ENCODE measurements around the gene PRSS56.
A peak's percentile ranks its signal among the peaks of the same experiment; 100 is the strongest.

Gene PRSS56

DNA sequence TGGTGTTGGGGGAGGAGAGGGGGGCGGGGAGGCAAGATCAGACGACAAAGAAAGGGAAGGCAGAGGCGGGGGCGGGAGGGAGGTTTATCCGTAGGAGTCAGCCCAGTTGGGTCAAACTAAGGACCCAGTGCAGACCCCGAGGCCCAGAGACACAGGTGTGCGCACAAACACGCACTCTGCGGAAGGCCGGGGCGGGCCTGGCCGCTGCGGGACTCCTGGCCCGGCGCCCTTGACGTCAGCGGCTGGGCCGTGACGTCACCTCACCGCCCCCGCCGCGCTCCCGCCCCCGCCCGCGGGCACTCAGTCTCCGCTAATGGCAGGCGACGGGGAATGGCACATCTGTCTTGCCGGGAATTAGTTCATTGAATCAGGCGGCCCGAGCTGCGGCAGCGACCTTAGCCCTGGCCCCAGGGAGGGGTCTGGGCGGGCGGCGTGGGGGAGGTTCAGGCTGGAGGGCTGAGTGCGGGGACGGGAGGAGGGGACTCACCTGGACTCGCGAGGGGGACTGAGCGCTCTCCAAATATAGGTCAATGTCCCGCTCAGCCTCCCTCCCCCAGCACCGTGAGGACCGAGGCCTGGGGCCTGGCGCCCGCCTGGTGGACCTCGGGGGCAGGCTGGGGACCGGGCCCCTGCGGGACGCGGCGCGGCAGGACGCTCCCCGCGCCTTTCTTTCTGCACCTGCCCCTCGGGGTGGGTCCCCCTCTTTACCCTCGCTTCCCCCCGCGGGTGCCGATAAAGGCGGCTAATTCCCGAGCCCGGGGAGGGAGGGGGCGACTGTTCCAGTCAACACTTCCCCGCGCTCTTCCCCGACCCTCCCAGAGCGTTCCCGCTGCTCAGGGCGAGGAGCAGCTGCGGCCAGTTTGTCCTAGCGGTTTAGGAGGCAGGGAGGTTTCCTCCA is 17.0 kb upstream of the PRSS56 start:
- Histone ChIP-seq H3K9ac (ENCODE audit: low read depth in 1 of 2, low read length in 2 of 2) (no peak overlapping the region), H3K4me1 (ENCODE audit: control insufficient read depth in 2 of 2, insufficient read depth in 2 of 2, low read length in 2 of 2) (no peaks in the 10 kb centered on the region), H3K27ac (ENCODE audit: low read depth in 2 of 2, low read length in 2 of 2) (no peak overlapping the region), H3K27me3 (ENCODE audit: control insufficient read depth in 2 of 2, insufficient read depth in 2 of 2, low read length in 2 of 2) (peaks cover 22 to 26% of the 10 kb centered on the region in 2 donors), H3K9me3 (ENCODE audit: control insufficient read depth in 2 of 2, low read length in 2 of 2) (no peaks in the 10 kb centered on the region), H3K36me3 (ENCODE audit: control insufficient read depth in 2 of 2, insufficient read depth in 2 of 2, low read length in 2 of 2) (no peaks in the 10 kb centered on the region), H3K4me3 (ENCODE audit: low read length in 2 of 2) (peak overlapping the region; percentile 9 to 38)

DNA sequence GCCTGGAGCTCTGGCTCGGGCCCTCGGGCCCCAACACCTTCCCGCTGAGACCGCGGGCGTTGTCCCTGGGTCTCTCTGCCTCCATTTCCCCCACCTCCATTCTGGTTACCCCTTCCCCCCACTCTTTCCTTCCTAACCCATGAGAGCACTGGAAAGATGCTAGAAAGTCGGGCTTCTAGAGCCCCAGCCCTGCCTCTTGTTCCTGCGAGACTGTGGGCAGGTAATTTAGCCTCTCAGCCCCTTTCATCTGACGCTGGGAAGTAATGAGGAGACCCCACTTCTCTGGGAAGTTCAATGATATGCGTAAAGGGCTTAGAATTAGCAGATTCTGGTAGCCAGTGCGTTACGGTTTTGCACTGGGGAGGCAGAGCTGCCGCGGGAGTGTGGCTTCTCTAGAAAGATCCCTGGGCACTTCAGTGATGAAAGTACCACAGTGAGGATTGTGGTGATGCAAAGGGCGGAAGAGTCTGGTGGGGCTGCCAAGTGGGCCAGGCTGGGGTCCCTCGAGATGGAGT is 16.3 kb upstream of the PRSS56 start:
- Histone ChIP-seq H3K27ac (ENCODE audit: low read depth in 2 of 2, low read length in 2 of 2) (no peak overlapping the region), H3K9me3 (ENCODE audit: control insufficient read depth in 2 of 2, low read length in 2 of 2) (no peaks in the 10 kb centered on the region), H3K36me3 (ENCODE audit: control insufficient read depth in 2 of 2, insufficient read depth in 2 of 2, low read length in 2 of 2) (no peaks in the 10 kb centered on the region), H3K4me1 (ENCODE audit: control insufficient read depth in 2 of 2, insufficient read depth in 2 of 2, low read length in 2 of 2) (no peaks in the 10 kb centered on the region), H3K4me3 (ENCODE audit: low read length in 2 of 2) (peak overlapping the region in 1 of 2 donors; percentile 9), H3K27me3 (ENCODE audit: control insufficient read depth in 2 of 2, insufficient read depth in 2 of 2, low read length in 2 of 2) (peaks cover 22 to 26% of the 10 kb centered on the region in 2 donors), H3K9ac (ENCODE audit: low read depth in 1 of 2, low read length in 2 of 2) (no peak overlapping the region)

GRCh38 chr2:232504438-232504837 is 15.8 kb upstream of the PRSS56 start:
- Histone ChIP-seq H3K27ac (ENCODE audit: low read depth in 2 of 2, low read length in 2 of 2) (no peak overlapping the region), H3K27me3 (ENCODE audit: control insufficient read depth in 2 of 2, insufficient read depth in 2 of 2, low read length in 2 of 2) (peaks cover 22 to 26% of the 10 kb centered on the region in 2 donors), H3K36me3 (ENCODE audit: control insufficient read depth in 2 of 2, insufficient read depth in 2 of 2, low read length in 2 of 2) (no peaks in the 10 kb centered on the region), H3K9ac (ENCODE audit: low read depth in 1 of 2, low read length in 2 of 2) (no peak overlapping the region), H3K9me3 (ENCODE audit: control insufficient read depth in 2 of 2, low read length in 2 of 2) (no peaks in the 10 kb centered on the region), H3K4me1 (ENCODE audit: control insufficient read depth in 2 of 2, insufficient read depth in 2 of 2, low read length in 2 of 2) (no peaks in the 10 kb centered on the region), H3K4me3 (ENCODE audit: low read length in 2 of 2) (no peak overlapping the region)

- H3K36me3 ChIP-seq (ENCODE audit: control insufficient read depth in 2 of 2, insufficient read depth in 2 of 2, low read length in 2 of 2) = no peaks in the 10 kb centered on the region
- H3K27ac ChIP-seq (ENCODE audit: low read depth in 2 of 2, low read length in 2 of 2) = no peak overlapping the region
- no peak overlapping the region for H3K9ac ChIP-seq (ENCODE audit: low read depth in 1 of 2, low read length in 2 of 2)
- H3K4me1 ChIP-seq (ENCODE audit: control insufficient read depth in 2 of 2, insufficient read depth in 2 of 2, low read length in 2 of 2) = no peaks in the 10 kb centered on the region
- no peaks in the 10 kb centered on the region for H3K9me3 ChIP-seq (ENCODE audit: control insufficient read depth in 2 of 2, low read length in 2 of 2)
- H3K27me3 ChIP-seq (ENCODE audit: control insufficient read depth in 2 of 2, insufficient read depth in 2 of 2, low read length in 2 of 2) = peaks cover 21 to 26% of the 10 kb centered on the region in 2 donors
- H3K4me3 ChIP-seq (ENCODE audit: low read length in 2 of 2) = no peak overlapping the region
Measured at GRCh38 chr2:232505856-232506255, 14.3 kb upstream of the PRSS56 start.

- Histone ChIP-seq H3K9ac (ENCODE audit: low read depth in 1 of 2, low read length in 2 of 2) (no peak overlapping the region), H3K4me1 (ENCODE audit: control insufficient read depth in 2 of 2, insufficient read depth in 2 of 2, low read length in 2 of 2) (no peaks in the 10 kb centered on the region), H3K27ac (ENCODE audit: low read depth in 2 of 2, low read length in 2 of 2) (no peak overlapping the region), H3K27me3 (ENCODE audit: control insufficient read depth in 2 of 2, insufficient read depth in 2 of 2, low read length in 2 of 2) (peaks cover 22 to 24% of the 10 kb centered on the region in 2 donors), H3K9me3 (ENCODE audit: control insufficient read depth in 2 of 2, low read length in 2 of 2) (no peaks in the 10 kb centered on the region), H3K4me3 (ENCODE audit: low read length in 2 of 2) (no peak overlapping the region), H3K36me3 (ENCODE audit: control insufficient read depth in 2 of 2, insufficient read depth in 2 of 2, low read length in 2 of 2) (no peaks in the 10 kb centered on the region)
Measured at GRCh38 chr2:232506709-232507108, 13.5 kb upstream of the PRSS56 start.

- Histone ChIP-seq H3K27ac (ENCODE audit: low read depth in 2 of 2, low read length in 2 of 2) (no peak overlapping the region), H3K36me3 (ENCODE audit: control insufficient read depth in 2 of 2, insufficient read depth in 2 of 2, low read length in 2 of 2) (no peaks in the 10 kb centered on the region), H3K27me3 (ENCODE audit: control insufficient read depth in 2 of 2, insufficient read depth in 2 of 2, low read length in 2 of 2) (peaks cover 20 to 24% of the 10 kb centered on the region in 2 donors), H3K9me3 (ENCODE audit: control insufficient read depth in 2 of 2, low read length in 2 of 2) (no peaks in the 10 kb centered on the region), H3K4me1 (ENCODE audit: control insufficient read depth in 2 of 2, insufficient read depth in 2 of 2, low read length in 2 of 2) (no peaks in the 10 kb centered on the region), H3K4me3 (ENCODE audit: low read length in 2 of 2) (no peak overlapping the region), H3K9ac (ENCODE audit: low read depth in 1 of 2, low read length in 2 of 2) (no peak overlapping the region)
Measured at GRCh38 chr2:232508251-232508650, 11.9 kb upstream of the PRSS56 start.

DNA sequence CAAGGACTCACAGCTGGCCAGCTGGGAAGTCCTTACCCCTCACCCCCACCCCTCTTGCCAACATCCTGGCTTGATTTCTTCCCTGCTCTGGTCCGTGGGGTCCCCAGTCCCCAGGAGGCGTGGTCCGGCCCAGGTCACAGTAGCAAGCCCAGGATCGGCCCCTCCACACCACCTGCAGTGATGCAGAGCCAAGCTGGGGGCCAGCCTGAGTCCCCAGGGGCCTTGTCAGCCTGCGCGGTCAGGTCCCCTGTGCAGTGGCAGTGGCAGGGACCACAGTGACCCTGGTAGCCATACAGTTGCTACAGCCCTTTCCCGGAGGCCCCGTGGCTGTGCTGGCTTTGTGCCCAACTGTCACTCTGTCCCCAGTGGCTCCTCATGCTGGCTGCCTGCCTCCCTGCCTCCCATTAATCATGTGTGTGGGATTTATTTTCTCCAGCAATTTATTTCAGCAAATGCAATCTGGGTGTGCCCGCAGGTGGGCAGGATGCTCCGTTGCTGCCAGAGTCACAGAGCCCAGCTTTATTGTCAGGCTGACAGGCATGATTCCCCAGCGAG is 8.8 kb upstream of the PRSS56 start:
- H3K4me3 ChIP-seq (ENCODE audit: low read length in 2 of 2) = no peak overlapping the region
- no peak overlapping the region for H3K9ac ChIP-seq (ENCODE audit: low read depth in 1 of 2, low read length in 2 of 2)
- H3K9me3 ChIP-seq (ENCODE audit: control insufficient read depth in 2 of 2, low read length in 2 of 2) = no peaks in the 10 kb centered on the region
- peaks cover 3 to 10% of the 10 kb centered on the region in 2 donors for H3K27me3 ChIP-seq (ENCODE audit: control insufficient read depth in 2 of 2, insufficient read depth in 2 of 2, low read length in 2 of 2)
- H3K36me3 ChIP-seq (ENCODE audit: control insufficient read depth in 2 of 2, insufficient read depth in 2 of 2, low read length in 2 of 2) = no peaks in the 10 kb centered on the region
- H3K4me1 ChIP-seq (ENCODE audit: control insufficient read depth in 2 of 2, insufficient read depth in 2 of 2, low read length in 2 of 2) = no peaks in the 10 kb centered on the region
- no peak overlapping the region for H3K27ac ChIP-seq (ENCODE audit: low read depth in 2 of 2, low read length in 2 of 2)

DNA sequence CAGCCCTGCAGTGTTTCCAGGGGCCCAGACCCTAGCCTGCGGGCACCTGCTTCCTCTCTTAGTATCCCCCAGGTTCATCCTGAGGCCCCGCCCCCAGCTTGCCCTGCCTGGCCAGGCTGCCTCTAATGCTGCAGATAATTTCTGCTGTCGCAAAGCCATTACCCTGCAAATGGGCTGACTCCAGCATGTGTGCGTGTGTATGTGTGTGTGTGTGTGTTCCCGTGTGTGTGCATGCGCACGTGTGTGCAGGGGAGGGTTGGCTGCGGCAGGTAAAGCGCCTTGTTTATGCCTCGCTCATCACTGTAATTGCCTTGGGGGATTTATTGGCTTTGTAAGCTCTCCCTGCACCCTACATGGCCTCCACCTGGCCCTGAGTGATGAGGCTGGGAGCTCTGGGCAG is 7.6 kb upstream of the PRSS56 start:
- Histone ChIP-seq H3K27ac (ENCODE audit: low read depth in 2 of 2, low read length in 2 of 2) (no peak overlapping the region), H3K27me3 (ENCODE audit: control insufficient read depth in 2 of 2, insufficient read depth in 2 of 2, low read length in 2 of 2) (peaks cover 0 to 6% of the 10 kb centered on the region in 2 donors), H3K4me3 (ENCODE audit: low read length in 2 of 2) (no peak overlapping the region)

DNA sequence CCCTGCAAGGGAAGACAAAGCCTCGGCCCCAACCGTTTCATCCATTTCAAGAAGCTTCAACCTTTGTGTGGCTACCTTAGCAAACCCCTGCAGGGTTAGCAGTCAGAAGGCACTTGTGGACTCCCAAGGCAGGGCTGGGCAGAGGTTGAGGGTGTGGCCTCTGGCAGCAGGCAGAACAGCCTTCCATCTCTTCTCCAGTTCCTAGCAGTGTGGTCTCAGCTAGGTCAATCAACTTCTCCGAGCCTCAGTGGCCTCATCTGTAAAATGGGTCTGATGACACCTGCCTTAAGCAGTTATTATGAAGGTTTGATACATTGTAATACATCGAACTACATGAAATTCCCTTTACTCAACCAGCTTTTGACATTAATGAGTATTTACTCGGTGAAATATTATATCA is 6.8 kb upstream of the PRSS56 start:
- Histone ChIP-seq H3K36me3 (ENCODE audit: control insufficient read depth in 2 of 2, insufficient read depth in 2 of 2, low read length in 2 of 2) (no peaks in the 10 kb centered on the region), H3K9ac (ENCODE audit: low read depth in 1 of 2, low read length in 2 of 2) (no peak overlapping the region), H3K4me1 (ENCODE audit: control insufficient read depth in 2 of 2, insufficient read depth in 2 of 2, low read length in 2 of 2) (no peaks in the 10 kb centered on the region), H3K4me3 (ENCODE audit: low read length in 2 of 2) (no peak overlapping the region), H3K9me3 (ENCODE audit: control insufficient read depth in 2 of 2, low read length in 2 of 2) (no peaks in the 10 kb centered on the region), H3K27ac (ENCODE audit: low read depth in 2 of 2, low read length in 2 of 2) (no peak overlapping the region), H3K27me3 (ENCODE audit: control insufficient read depth in 2 of 2, insufficient read depth in 2 of 2, low read length in 2 of 2) (peaks cover 0 to 5% of the 10 kb centered on the region in 2 donors)

More for the DNA sequence above, 7.6 kb upstream of the PRSS56 start:
- no peaks in the 10 kb centered on the region for H3K9me3 ChIP-seq (ENCODE audit: control insufficient read depth in 2 of 2, low read length in 2 of 2)
- H3K9ac ChIP-seq (ENCODE audit: low read depth in 1 of 2, low read length in 2 of 2) = no peak overlapping the region
- H3K36me3 ChIP-seq (ENCODE audit: control insufficient read depth in 2 of 2, insufficient read depth in 2 of 2, low read length in 2 of 2) = no peaks in the 10 kb centered on the region
- no peaks in the 10 kb centered on the region for H3K4me1 ChIP-seq (ENCODE audit: control insufficient read depth in 2 of 2, insufficient read depth in 2 of 2, low read length in 2 of 2)

GRCh38 chr2:232515639-232516038 is 4.5 kb upstream of the PRSS56 start:
- Histone ChIP-seq H3K9me3 (ENCODE audit: control insufficient read depth in 2 of 2, low read length in 2 of 2) (no peaks in the 10 kb centered on the region), H3K9ac (ENCODE audit: low read depth in 1 of 2, low read length in 2 of 2) (no peak overlapping the region), H3K4me1 (ENCODE audit: control insufficient read depth in 2 of 2, insufficient read depth in 2 of 2, low read length in 2 of 2) (no peaks in the 10 kb centered on the region), H3K27ac (ENCODE audit: low read depth in 2 of 2, low read length in 2 of 2) (no peak overlapping the region), H3K4me3 (ENCODE audit: low read length in 2 of 2) (no peak overlapping the region), H3K36me3 (ENCODE audit: control insufficient read depth in 2 of 2, insufficient read depth in 2 of 2, low read length in 2 of 2) (no peaks in the 10 kb centered on the region), H3K27me3 (ENCODE audit: control insufficient read depth in 2 of 2, insufficient read depth in 2 of 2, low read length in 2 of 2) (peaks cover 3 to 5% of the 10 kb centered on the region in 2 donors)

Data from mucosa of rectum (tissue), 2 donors.